IPS-NIHi7 (cell line): Measurements from ENCODE around the gene URI1.
"Not testable (repeated sequence)": the region's sequence is repeated elsewhere in the genome, so short reads cannot be mapped to it uniquely, and the experiment has no call there.

Source experiments
- DNase-seq: peaks from one replicate; pipeline ENCODE4 v3.0.0; 2012; ENCODE audit warnings: mixed read lengths; ENCODE audit errors: extremely low spot score

The URI1 gene

GRCh38 chr19:29942404-29943261 is 594 bp downstream of the URI1 start:
- DNase-seq, result peak; percentile 73

- no peak for DNase-seq
Observed at GRCh38 chr19:29943615-29944014, 1.6 kb downstream of the URI1 start.

- DNase-seq, result no peak
Observed at GRCh38 chr19:29944390-29945012, 2.5 kb downstream of the URI1 start.

- DNase-seq, result no peak
Observed at GRCh38 chr19:29945017-29945416, 3.0 kb downstream of the URI1 start.

GRCh38 chr19:29945433-29945832 is 3.4 kb downstream of the URI1 start:
- DNase-seq, result no peak

GRCh38 chr19:29946645-29947044 is 4.6 kb downstream of the URI1 start:
- DNase-seq, result no peak

GRCh38 chr19:29947871-29948270 is 5.8 kb downstream of the URI1 start:
- DNase-seq, result no peak

GRCh38 chr19:29948759-29949470 is 6.9 kb downstream of the URI1 start:
- not testable (repeated sequence) for DNase-seq

GRCh38 chr19:29952177-29952576 is 10.1 kb downstream of the URI1 start:
- DNase-seq, result no peak

- no peak for DNase-seq
Observed at GRCh38 chr19:29952646-29953045, 10.6 kb downstream of the URI1 start.

GRCh38 chr19:29953352-29954247 is 11.6 kb downstream of the URI1 start:
- DNase-seq, result no peak

- DNase-seq, result no peak
Observed at GRCh38 chr19:29956855-29957254, 14.8 kb downstream of the URI1 start.

GRCh38 chr19:29961311-29961710 is 19.3 kb downstream of the URI1 start:
- no peak for DNase-seq

- no peak for DNase-seq
Observed at GRCh38 chr19:29962793-29963192, 20.8 kb downstream of the URI1 start.

- no peak for DNase-seq
Observed at GRCh38 chr19:29963576-29963975, 21.5 kb downstream of the URI1 start.

- no peak for DNase-seq
Observed at GRCh38 chr19:29964171-29964570, 22.1 kb downstream of the URI1 start.

- no peak for DNase-seq
Observed at GRCh38 chr19:29965492-29965891, 23.5 kb downstream of the URI1 start.

- not testable (repeated sequence) for DNase-seq
Observed at GRCh38 chr19:29966142-29966541, 24.1 kb downstream of the URI1 start.

GRCh38 chr19:29966588-29967249 is 24.7 kb downstream of the URI1 start:
- no peak for DNase-seq

- no peak for DNase-seq
Observed at GRCh38 chr19:29967623-29968022, 25.6 kb downstream of the URI1 start.

GRCh38 chr19:29969891-29970290 is 27.9 kb downstream of the URI1 start:
- DNase-seq, result no peak
